ENCODE measurements around the gene ZNF831. TPM values are rescaled to one million over a fixed set of nuclear protein-coding genes. Genes with fewer than 3 reads are reported as not detected.

Gene ZNF831
- polyA plus RNA-seq, 1 of the 3 experiments (the other 2 are of a cell fraction), result not detected

DNA sequence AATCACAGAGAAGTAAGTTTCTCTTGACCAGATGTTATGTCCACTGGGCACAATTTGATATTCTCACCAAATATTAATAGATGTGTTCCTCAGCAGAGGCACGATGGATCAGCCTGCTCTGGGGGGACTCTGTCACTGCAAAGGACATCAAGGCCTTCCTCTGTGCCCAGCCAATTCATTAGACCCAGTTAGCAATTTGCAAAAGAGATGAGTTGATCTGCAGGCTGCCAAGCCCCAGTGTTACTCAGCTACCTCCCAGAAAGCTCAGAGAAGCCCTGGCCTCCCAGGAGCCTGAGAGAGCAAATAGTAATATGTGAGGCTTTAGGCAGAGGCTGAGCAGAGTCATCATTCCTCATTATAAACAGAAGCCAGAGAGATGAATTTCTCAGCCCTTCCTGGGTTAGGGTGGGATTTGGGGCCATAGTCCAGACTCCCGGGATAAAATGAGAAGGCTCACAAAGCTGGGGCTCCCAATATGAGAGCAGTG is 54.2 kb downstream of the ZNF831 start:
- 63% methylated on average over 2 of the region's 2 CpGs for WGBS (ENCODE audit: low lambda C conversion rate)
- H2AFZ ChIP-seq (ENCODE audit: low read depth), result no peak overlapping the region
- no peak overlapping the region for H3K9ac ChIP-seq
- no peak for DNase-seq
- POLR2A ChIA-PET, result interaction anchor here (0.6 kb wide), 1 partner anchor 248 kb away, joined by 4 read pairs; no protein-coding TSS in a partner anchor
- no peaks in the 10 kb centered on the region for H3F3A ChIP-seq (replicated peaks; ENCODE audit: insufficient read depth)
- no peaks in the 10 kb centered on the region for H4K20me1 ChIP-seq (ENCODE audit: insufficient read depth)
- TF ChIP-seq FOSL2 (IDR thresholded peaks at IDR 0.05; ENCODE audit: borderline replicate concordance, low read depth) (no peak), CHD2 (IDR thresholded peaks at IDR 0.05; ENCODE audit: low read length, partially characterized antibody) (no peak), RXRA (IDR thresholded peaks at IDR 0.05; ENCODE audit: borderline replicate concordance, low read depth) (no peak), SMC3 (IDR thresholded peaks at IDR 0.05; ENCODE audit: low read depth, low read length) (no peak), YY1 (IDR thresholded peaks at IDR 0.05; ENCODE audit: low read depth) (no peak), MXI1 (IDR thresholded peaks at IDR 0.05; ENCODE audit: low read depth, low read length) (no peak), TCF12 (IDR thresholded peaks at IDR 0.05) (no peak), RCOR1 (IDR thresholded peaks at IDR 0.05; ENCODE audit: low read length) (no peak), NFIC (IDR thresholded peaks at IDR 0.05; ENCODE audit: borderline replicate concordance) (no peak), JUND (IDR thresholded peaks at IDR 0.05) (no peak), EZH2phosphoT487 (IDR thresholded peaks at IDR 0.05; ENCODE audit: borderline replicate concordance, low read depth) (no peak), SIN3A (IDR thresholded peaks at IDR 0.05; ENCODE audit: borderline replicate concordance, low read depth, low read length) (no peak), TEAD4 (IDR thresholded peaks at IDR 0.05; ENCODE audit: borderline replicate concordance, insufficient read depth) (no peak)
- TF ChIP-seq, protein P1, sequence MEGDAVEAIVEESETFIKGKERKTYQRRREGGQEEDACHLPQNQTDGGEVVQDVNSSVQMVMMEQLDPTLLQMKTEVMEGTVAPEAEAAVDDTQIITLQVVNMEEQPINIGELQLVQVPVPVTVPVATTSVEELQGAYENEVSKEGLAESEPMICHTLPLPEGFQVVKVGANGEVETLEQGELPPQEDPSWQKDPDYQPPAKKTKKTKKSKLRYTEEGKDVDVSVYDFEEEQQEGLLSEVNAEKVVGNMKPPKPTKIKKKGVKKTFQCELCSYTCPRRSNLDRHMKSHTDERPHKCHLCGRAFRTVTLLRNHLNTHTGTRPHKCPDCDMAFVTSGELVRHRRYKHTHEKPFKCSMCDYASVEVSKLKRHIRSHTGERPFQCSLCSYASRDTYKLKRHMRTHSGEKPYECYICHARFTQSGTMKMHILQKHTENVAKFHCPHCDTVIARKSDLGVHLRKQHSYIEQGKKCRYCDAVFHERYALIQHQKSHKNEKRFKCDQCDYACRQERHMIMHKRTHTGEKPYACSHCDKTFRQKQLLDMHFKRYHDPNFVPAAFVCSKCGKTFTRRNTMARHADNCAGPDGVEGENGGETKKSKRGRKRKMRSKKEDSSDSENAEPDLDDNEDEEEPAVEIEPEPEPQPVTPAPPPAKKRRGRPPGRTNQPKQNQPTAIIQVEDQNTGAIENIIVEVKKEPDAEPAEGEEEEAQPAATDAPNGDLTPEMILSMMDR (IDR thresholded peaks at IDR 0.05), result no peak
- TF ChIP-seq, protein P2, sequence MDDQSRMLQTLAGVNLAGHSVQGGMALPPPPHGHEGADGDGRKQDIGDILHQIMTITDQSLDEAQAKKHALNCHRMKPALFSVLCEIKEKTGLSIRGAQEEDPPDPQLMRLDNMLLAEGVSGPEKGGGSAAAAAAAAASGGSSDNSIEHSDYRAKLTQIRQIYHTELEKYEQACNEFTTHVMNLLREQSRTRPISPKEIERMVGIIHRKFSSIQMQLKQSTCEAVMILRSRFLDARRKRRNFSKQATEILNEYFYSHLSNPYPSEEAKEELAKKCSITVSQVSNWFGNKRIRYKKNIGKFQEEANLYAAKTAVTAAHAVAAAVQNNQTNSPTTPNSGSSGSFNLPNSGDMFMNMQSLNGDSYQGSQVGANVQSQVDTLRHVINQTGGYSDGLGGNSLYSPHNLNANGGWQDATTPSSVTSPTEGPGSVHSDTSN (IDR thresholded peaks at IDR 0.05), result no peak
- TF ChIP-seq, protein P3, sequence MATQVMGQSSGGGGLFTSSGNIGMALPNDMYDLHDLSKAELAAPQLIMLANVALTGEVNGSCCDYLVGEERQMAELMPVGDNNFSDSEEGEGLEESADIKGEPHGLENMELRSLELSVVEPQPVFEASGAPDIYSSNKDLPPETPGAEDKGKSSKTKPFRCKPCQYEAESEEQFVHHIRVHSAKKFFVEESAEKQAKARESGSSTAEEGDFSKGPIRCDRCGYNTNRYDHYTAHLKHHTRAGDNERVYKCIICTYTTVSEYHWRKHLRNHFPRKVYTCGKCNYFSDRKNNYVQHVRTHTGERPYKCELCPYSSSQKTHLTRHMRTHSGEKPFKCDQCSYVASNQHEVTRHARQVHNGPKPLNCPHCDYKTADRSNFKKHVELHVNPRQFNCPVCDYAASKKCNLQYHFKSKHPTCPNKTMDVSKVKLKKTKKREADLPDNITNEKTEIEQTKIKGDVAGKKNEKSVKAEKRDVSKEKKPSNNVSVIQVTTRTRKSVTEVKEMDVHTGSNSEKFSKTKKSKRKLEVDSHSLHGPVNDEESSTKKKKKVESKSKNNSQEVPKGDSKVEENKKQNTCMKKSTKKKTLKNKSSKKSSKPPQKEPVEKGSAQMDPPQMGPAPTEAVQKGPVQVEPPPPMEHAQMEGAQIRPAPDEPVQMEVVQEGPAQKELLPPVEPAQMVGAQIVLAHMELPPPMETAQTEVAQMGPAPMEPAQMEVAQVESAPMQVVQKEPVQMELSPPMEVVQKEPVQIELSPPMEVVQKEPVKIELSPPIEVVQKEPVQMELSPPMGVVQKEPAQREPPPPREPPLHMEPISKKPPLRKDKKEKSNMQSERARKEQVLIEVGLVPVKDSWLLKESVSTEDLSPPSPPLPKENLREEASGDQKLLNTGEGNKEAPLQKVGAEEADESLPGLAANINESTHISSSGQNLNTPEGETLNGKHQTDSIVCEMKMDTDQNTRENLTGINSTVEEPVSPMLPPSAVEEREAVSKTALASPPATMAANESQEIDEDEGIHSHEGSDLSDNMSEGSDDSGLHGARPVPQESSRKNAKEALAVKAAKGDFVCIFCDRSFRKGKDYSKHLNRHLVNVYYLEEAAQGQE (IDR thresholded peaks at IDR 0.05; ENCODE audit: low read depth, low read length), result no peak
- TF ChIP-seq, protein P4, sequence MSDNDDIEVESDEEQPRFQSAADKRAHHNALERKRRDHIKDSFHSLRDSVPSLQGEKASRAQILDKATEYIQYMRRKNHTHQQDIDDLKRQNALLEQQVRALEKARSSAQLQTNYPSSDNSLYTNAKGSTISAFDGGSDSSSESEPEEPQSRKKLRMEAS (IDR thresholded peaks at IDR 0.05; ENCODE audit: low read depth), result no peak
- TF ChIP-seq, protein P5, sequence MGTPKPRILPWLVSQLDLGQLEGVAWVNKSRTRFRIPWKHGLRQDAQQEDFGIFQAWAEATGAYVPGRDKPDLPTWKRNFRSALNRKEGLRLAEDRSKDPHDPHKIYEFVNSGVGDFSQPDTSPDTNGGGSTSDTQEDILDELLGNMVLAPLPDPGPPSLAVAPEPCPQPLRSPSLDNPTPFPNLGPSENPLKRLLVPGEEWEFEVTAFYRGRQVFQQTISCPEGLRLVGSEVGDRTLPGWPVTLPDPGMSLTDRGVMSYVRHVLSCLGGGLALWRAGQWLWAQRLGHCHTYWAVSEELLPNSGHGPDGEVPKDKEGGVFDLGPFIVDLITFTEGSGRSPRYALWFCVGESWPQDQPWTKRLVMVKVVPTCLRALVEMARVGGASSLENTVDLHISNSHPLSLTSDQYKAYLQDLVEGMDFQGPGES (IDR thresholded peaks at IDR 0.05; ENCODE audit: low read depth, low read length), result no peak
- TF ChIP-seq, protein P6, sequence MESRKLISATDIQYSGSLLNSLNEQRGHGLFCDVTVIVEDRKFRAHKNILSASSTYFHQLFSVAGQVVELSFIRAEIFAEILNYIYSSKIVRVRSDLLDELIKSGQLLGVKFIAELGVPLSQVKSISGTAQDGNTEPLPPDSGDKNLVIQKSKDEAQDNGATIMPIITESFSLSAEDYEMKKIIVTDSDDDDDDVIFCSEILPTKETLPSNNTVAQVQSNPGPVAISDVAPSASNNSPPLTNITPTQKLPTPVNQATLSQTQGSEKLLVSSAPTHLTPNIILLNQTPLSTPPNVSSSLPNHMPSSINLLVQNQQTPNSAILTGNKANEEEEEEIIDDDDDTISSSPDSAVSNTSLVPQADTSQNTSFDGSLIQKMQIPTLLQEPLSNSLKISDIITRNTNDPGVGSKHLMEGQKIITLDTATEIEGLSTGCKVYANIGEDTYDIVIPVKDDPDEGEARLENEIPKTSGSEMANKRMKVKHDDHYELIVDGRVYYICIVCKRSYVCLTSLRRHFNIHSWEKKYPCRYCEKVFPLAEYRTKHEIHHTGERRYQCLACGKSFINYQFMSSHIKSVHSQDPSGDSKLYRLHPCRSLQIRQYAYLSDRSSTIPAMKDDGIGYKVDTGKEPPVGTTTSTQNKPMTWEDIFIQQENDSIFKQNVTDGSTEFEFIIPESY (IDR thresholded peaks at IDR 0.05; ENCODE audit: borderline replicate concordance, low read depth), result no peak
- no peaks in the 10 kb centered on the region for H3K79me2 ChIP-seq (ENCODE audit: insufficient read depth)
- peaks cover 0 to 15% of the 10 kb centered on the region in 2 experiments; a peak in 2 of 4 replicates for H3K4me1 ChIP-seq (ENCODE audit: control insufficient read depth in 1 of 2, insufficient read depth in 2 of 2, low read depth in 1 of 2, low read length in 1 of 2)
- no peak overlapping the region for H3K4me3 ChIP-seq (ENCODE audit: low read depth in 2 of 2, low read length in 1 of 2)
- no peak overlapping the region for H3K4me2 ChIP-seq
- CTCF ChIA-PET, result interaction anchor here (0.7 to 1.0 kb wide), 4 partner anchors 186 to 348 kb away, joined by 3 to 5 read pairs (median 3); partner anchors contain the start of gene ATP5F1E
- H3K27ac ChIP-seq (ENCODE audit: low read depth in 2 of 2, low read length in 1 of 2), result no peak overlapping the region
- H3K9me3 ChIP-seq, result no peaks in the 10 kb centered on the region
- H3K9me2 ChIP-seq, result no peaks in the 10 kb centered on the region
- H3K36me3 ChIP-seq (replicated peaks in 1 of 2; ENCODE audit: control insufficient read depth in 1 of 2, insufficient read depth in 2 of 2, low read length in 1 of 2), result no peaks in the 10 kb centered on the region
- H3K27me3 ChIP-seq (ENCODE audit: insufficient read depth), result no peaks in the 10 kb centered on the region; the same call in 1 of the 2 replicates
